ENCODE data around the gene CEP131.

Gene CEP131

GRCh38 chr17:81263371-81264181 lies 40.8 kb upstream of the CEP131 start:
- Histone ChIP-seq H4K20me1 (ENCODE audit: insufficient read depth, low read length) (no peaks in the 10 kb centered on the region), H3K36me3 (replicated peaks; ENCODE audit: insufficient read depth, low read length) (0 out of 2 replicates have a peak, but pooled peaks cover 3% of the 10 kb centered on the region), H3K9me3 (replicated peaks; ENCODE audit: insufficient read depth, low read length) (no peaks in the 10 kb centered on the region), H3K27ac (ENCODE audit: low read length) (no peak overlapping the region), H3K9ac (ENCODE audit: low read length) (no peak overlapping the region), H3K4me3 (ENCODE audit: low read length) (no peak overlapping the region), H3K4me1 (ENCODE audit: low read length) (no peaks in the 10 kb centered on the region), H2AFZ (ENCODE audit: low read length) (no peak overlapping the region), H3F3A (ENCODE audit: insufficient read depth, low read length) (no peaks in the 10 kb centered on the region), H3K4me2 (ENCODE audit: low read depth, low read length) (no peak overlapping the region), H3K27me3 (replicated peaks; ENCODE audit: insufficient read depth, low read length) (no peaks in the 10 kb centered on the region), H3K9me2 (replicated peaks; ENCODE audit: insufficient read depth, low read length) (no peaks in the 10 kb centered on the region), H3K79me2 (ENCODE audit: low read length) (no peaks in the 10 kb centered on the region)
- no peak for DNase-seq
- TF ChIP-seq EZH2phosphoT487 (IDR thresholded peaks at IDR 0.05; ENCODE audit: low read length) (no peak), EZH2 (optimal IDR thresholded peaks at IDR 0.05; ENCODE audit: low read depth, low read length) (no peak)
- TF ChIP-seq, protein P1, sequence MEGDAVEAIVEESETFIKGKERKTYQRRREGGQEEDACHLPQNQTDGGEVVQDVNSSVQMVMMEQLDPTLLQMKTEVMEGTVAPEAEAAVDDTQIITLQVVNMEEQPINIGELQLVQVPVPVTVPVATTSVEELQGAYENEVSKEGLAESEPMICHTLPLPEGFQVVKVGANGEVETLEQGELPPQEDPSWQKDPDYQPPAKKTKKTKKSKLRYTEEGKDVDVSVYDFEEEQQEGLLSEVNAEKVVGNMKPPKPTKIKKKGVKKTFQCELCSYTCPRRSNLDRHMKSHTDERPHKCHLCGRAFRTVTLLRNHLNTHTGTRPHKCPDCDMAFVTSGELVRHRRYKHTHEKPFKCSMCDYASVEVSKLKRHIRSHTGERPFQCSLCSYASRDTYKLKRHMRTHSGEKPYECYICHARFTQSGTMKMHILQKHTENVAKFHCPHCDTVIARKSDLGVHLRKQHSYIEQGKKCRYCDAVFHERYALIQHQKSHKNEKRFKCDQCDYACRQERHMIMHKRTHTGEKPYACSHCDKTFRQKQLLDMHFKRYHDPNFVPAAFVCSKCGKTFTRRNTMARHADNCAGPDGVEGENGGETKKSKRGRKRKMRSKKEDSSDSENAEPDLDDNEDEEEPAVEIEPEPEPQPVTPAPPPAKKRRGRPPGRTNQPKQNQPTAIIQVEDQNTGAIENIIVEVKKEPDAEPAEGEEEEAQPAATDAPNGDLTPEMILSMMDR (IDR thresholded peaks at IDR 0.05; ENCODE audit: low read length) = no peak

GRCh38 chr17:81261582-81262336 lies 39.0 kb upstream of the CEP131 start:
- 0 out of 2 replicates have a peak, but pooled peaks cover 3% of the 10 kb centered on the region for H3K36me3 ChIP-seq (replicated peaks; ENCODE audit: insufficient read depth, low read length)
- TF ChIP-seq, protein P1 (IDR thresholded peaks at IDR 0.05; ENCODE audit: low read length) = no peak
- TF ChIP-seq EZH2 (optimal IDR thresholded peaks at IDR 0.05; ENCODE audit: low read depth, low read length) (no peak), EZH2phosphoT487 (IDR thresholded peaks at IDR 0.05; ENCODE audit: low read length) (no peak)
- no peak overlapping the region for H3K27ac ChIP-seq (ENCODE audit: low read length)
- no peaks in the 10 kb centered on the region for H3K9me2 ChIP-seq (replicated peaks; ENCODE audit: insufficient read depth, low read length)
- no peaks in the 10 kb centered on the region for H3K27me3 ChIP-seq (replicated peaks; ENCODE audit: insufficient read depth, low read length)
- no peaks in the 10 kb centered on the region for H3F3A ChIP-seq (ENCODE audit: insufficient read depth, low read length)
- H3K79me2 ChIP-seq (ENCODE audit: low read length) = no peaks in the 10 kb centered on the region
- no peak for DNase-seq
- no peak overlapping the region for H3K9ac ChIP-seq (ENCODE audit: low read length)
- H2AFZ ChIP-seq (ENCODE audit: low read length) = no peak overlapping the region
- no peaks in the 10 kb centered on the region for H3K9me3 ChIP-seq (replicated peaks; ENCODE audit: insufficient read depth, low read length)
- H4K20me1 ChIP-seq (ENCODE audit: insufficient read depth, low read length) = no peaks in the 10 kb centered on the region
- H3K4me1 ChIP-seq (ENCODE audit: low read length) = no peaks in the 10 kb centered on the region
- no peak overlapping the region for H3K4me3 ChIP-seq (ENCODE audit: low read length)
- H3K4me2 ChIP-seq (ENCODE audit: low read depth, low read length) = no peak overlapping the region

DNA sequence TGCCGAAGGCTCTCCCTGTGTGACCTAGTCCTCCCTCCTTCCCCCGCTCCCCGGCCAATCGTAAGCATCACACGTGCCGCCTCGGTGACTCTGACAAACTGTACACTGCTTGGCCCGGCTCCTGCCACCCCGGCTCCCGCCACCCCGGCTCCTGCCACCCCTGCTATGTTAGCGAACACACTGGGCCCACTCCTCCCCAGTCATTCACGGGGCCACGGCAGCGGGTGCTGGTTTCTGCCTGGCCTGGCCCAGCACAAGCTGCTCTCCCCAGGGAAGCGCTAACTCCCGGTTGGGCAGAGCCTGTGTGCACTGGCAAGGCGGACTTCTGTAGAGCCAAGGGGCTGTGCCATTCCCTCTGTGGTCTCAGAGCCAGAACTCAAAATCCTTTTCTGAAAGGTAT lies 38.3 kb upstream of the CEP131 start:
- no peak for DNase-seq
- TF ChIP-seq EZH2 (optimal IDR thresholded peaks at IDR 0.05; ENCODE audit: low read depth, low read length) = no peak
- TF ChIP-seq, protein P1 (IDR thresholded peaks at IDR 0.05; ENCODE audit: low read length) = no peak
- TF ChIP-seq EZH2phosphoT487 (IDR thresholded peaks at IDR 0.05; ENCODE audit: low read length) = no peak
- H4K20me1 ChIP-seq (ENCODE audit: insufficient read depth, low read length) = no peaks in the 10 kb centered on the region
- 0 out of 2 replicates have a peak, but pooled peaks cover 3% of the 10 kb centered on the region for H3K36me3 ChIP-seq (replicated peaks; ENCODE audit: insufficient read depth, low read length)
- H3F3A ChIP-seq (ENCODE audit: insufficient read depth, low read length) = no peaks in the 10 kb centered on the region
- H3K4me2 ChIP-seq (ENCODE audit: low read depth, low read length) = no peak overlapping the region
- no peaks in the 10 kb centered on the region for H3K27me3 ChIP-seq (replicated peaks; ENCODE audit: insufficient read depth, low read length)
- no peaks in the 10 kb centered on the region for H3K4me1 ChIP-seq (ENCODE audit: low read length)
- H3K27ac ChIP-seq (ENCODE audit: low read length) = no peak overlapping the region
- no peak overlapping the region for H2AFZ ChIP-seq (ENCODE audit: low read length)
- H3K9me2 ChIP-seq (replicated peaks; ENCODE audit: insufficient read depth, low read length) = no peaks in the 10 kb centered on the region
- no peaks in the 10 kb centered on the region for H3K79me2 ChIP-seq (ENCODE audit: low read length)
- H3K9ac ChIP-seq (ENCODE audit: low read length) = no peak overlapping the region
- H3K4me3 ChIP-seq (ENCODE audit: low read length) = no peak overlapping the region
- H3K9me3 ChIP-seq (replicated peaks; ENCODE audit: insufficient read depth, low read length) = no peaks in the 10 kb centered on the region
